Purkinje cell (primary cell): ENCODE measurements around the gene ITPR3. TPM values are rescaled to one million over a fixed set of nuclear protein-coding genes. Genes with fewer than 3 reads are reported as not detected.

Source experiments
- polyA plus RNA-seq: library from polyadenylated mRNA; unstranded; fragments of >200 nt; fragmentation: Nextera tagmentation; gene quantifications from 2 replicates; pipeline ENCODE4 v1.2.1, GENCODE V29; 2014

The ITPR3 gene
- polyA plus RNA-seq, result 0.03 TPM in 1 of 2 replicates, not detected in the other

DNA sequence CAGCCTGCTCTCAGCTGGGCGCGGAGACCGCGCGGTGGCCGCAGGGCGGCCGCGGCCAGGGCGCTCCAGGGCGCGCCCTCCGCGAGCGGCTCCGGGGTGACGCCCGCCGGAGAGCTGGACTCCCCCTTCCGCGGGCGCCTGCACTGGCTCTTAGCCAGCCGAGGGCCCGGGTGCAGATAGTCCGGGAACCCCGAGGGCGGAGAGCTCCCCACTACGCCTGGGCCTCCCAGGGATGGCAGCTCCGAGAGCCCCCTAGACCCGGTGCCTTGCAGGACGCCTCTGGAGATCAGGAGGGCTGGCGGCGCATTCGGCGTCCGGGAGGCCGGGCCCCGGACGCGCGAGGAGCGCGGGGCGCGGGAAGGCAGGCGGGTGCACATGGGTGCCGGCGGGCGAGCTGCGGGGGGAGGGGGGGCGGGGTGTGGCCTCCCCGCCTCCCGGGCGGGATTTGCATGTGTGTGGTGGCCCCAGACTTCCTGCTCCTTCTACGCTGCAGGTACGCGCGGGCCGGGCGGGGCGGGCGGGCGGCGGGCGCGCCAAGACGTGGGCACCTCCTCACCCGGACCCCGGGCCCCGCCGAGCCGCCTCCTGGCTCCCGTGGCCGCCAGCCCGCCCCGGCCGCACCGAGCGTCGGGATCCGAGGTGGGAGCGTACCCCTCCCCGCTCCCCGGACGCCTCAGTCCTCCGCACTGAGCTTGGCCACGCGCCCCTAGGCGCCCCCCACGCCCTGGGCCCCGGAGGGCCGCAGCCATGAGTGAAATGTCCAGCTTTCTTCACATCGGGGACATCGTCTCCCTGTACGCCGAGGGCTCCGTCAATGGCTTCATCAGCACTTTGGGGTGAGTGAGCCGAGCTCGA, at the start of gene ITPR3:
ITPR3 (plus strand) TSS at position 467 of the 855 bp plus-strand sequence; CDS start at position 748, 281 bp downstream.

DNA sequence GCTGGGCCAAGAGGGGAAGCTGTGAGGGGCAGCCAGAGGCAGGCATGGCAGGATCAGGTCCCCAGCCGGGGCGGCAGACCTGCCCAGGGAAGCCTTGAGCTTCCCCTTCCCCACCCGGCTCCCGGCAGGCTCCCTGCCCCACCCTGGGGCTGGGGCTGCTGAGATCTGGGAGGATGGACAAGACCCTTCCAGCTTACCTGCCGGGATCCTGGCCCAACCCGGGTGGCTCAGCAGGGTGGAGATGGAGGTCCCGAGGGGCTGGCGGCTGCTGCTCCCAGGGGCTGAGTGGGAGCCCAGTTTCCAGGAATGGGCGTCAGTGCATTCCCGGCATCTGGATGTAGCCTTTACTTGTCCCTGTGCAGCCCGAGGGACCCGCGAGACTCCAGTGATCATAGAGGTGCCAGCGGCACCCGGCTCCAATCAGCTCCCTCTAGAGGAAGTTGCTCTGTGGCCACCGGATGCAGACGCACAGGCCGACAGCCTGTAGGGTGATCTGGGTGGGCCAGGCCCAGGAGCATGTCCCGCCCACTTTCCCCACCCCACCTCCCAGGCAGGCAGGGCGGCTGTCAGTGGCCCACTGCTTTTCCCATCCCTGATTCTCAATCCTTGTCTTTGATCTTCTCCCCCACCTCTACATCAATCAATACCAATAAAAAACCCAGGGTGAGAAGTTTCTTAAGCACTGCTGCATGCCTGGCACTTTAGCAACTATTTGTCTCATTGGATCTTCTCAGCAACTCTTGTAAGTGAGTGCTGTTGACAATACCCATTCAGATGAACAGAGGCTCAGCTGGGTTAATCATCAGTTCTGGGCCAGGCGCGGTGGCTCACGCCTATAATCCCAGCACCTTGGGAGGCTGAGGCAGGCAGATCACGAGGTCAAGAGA, 41.1 kb upstream of the ITPR3 start, which contains the start of gene BAK1:
BAK1 (minus strand) TSS at position 449 of the 887 bp plus-strand sequence. CDS start 2,672 bp downstream, outside the sequence.

DNA sequence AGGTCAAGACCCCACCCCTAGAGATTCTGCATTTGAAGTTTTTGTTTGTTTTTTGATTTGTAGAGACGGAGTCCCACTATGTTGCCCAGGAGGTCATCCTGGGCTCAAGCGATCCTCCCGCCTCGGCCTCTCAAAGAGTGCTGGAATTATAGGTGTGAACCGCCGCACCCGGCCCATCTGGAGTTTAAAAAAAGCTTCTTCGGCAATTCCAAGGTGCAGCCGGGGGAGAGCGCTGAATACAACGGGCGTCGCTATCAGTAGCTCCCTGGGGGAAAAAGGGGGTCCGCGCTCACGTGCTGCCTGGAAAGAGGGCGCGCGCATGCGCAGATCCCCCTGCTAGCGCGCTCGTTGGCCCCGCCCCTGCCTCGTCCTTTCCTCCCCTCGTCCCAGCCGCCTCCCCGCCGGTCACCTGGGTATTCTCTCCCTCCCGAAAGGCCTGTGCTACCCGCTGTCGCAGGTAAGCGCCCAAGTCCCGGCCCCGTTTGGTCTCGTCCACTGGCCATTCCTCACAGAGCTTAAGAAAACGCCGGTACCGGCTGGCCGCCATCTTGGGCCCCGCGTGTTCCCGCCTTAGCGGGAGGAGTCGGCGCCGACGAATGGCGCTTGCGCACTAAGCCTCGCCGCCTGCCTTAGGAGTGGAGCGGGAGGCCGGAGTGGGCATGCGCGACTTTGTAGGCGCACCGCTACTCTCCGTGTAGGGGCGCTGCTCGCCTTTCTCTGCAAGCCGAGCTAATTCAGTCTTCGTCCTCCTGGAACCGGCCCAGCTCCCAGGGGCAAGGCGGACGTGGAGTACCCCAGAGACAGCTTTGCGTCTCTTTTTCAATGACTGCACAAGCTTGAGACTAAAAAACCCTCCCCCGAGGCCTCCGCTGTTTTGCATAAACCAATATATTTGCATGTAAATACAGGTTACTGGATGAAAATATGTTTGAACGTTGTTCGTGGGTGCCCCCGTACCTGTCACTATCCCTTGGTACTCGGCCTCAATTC, 90.3 kb downstream of the ITPR3 start, which contains the start of gene UQCC2:
UQCC2 (minus strand) TSS at position 561 of the 990 bp plus-strand sequence; CDS start at position 547, 14 bp downstream.

Other genes with a start within 250 kb of the ITPR3 start
- not detected in 2 replicates for gene KIFC1, start 229.5 kb upstream of the ITPR3 start, polyA plus RNA-seq
- gene PHF1, start 210.3 kb upstream of the ITPR3 start, polyA plus RNA-seq, result 14.0 and 14.2 TPM in 2 replicates
- 385 and 492 TPM in 2 replicates for gene CUTA, start 203.2 kb upstream of the ITPR3 start, polyA plus RNA-seq
- gene SYNGAP1, start 201.3 kb upstream of the ITPR3 start, polyA plus RNA-seq, result 0.24 and 1.9 TPM in 2 replicates
- 1.7 and 2.4 TPM in 2 replicates for gene ZBTB9, start 166.7 kb upstream of the ITPR3 start, polyA plus RNA-seq
- 1.4 and 2.8 TPM in 2 replicates for gene BAK1, start 41.0 kb upstream of the ITPR3 start, polyA plus RNA-seq
- gene UQCC2, start 90.4 kb downstream of the ITPR3 start, polyA plus RNA-seq, result 333 and 341 TPM in 2 replicates
- 0.09 and 2.7 TPM in 2 replicates for gene IP6K3, start 125.6 kb downstream of the ITPR3 start, polyA plus RNA-seq
- gene LEMD2, start 167.8 kb downstream of the ITPR3 start, polyA plus RNA-seq, result 7.4 and 10.5 TPM in 2 replicates
- not detected in 2 replicates for gene MLN, start 182.7 kb downstream of the ITPR3 start, polyA plus RNA-seq